GM18907 (cell line): Measurements from ENCODE around the gene THAP6.

Experiments
- ATAC-seq: cut with Tn5 transposase; IDR thresholded peaks from one replicate; pipeline ENCODE4 v1.9.1; 2021; ENCODE audit warnings: mild to moderate bottlenecking, moderate library complexity; ENCODE audit not compliant: unreplicated experiment

Gene THAP6

DNA sequence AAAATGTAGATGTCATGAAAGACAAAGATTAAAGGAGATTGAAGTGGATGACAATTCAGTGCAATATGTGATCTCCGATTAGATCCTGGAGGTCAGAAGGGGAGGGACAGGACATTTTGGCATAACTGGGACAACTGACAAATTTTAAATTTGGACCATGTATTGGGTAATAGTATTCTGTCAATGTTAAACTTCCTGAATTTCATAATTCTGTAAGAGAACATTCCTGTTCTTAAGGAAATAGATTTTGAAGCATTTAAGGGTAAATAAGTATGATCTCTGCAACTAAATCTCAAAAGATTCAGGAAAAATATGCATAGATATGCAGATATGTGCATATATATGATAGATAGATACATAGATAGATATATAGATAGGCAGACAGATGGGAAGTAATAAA, 52.6 kb downstream of the THAP6 start:
- no peak for ATAC-seq

DNA sequence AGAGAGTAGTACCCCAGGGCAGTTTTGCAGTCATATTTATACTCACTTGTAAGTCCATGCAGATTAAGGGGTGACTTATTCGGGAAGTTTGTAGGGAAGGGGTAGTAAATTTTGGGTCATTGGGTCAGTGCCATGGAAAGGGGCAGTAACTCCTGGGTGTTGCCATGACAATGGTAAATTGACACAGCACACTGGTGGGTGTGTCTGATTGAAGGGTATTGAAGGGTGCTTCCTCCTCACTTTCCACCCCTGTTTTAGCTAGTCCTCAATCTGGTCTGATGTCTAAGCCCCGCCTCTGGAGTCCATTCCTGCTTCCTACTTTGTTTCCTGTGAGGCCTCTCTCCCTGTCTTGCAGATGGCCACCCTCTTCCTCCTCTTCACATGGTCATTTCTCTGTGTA, 53.5 kb downstream of the THAP6 start:
- no peak for ATAC-seq
